CD14-positive monocyte (primary cell): Measurements from ENCODE around the gene NCAM1. TPM values are rescaled to one million over a fixed set of nuclear protein-coding genes. Genes with fewer than 3 reads are reported as not detected.

ENCODE experiments used
- DNase-seq, 3 donors: peaks; one replicate each; pipeline ENCODE4 v3.0.0-alpha.2; 2011 to 2022
- H2AFZ ChIP-seq: 2 replicates; pipeline ENCODE4 v1.6.0; 2012; ENCODE audit warnings: mild to moderate bottlenecking, low read depth, low read length, inconsistent platforms; ENCODE audit not compliant: insufficient read depth, poor library complexity, severe bottlenecking
- H3K27ac ChIP-seq, 2 donors: 1 replicate in 1 of 2; 2 replicates in 1 of 2; pipeline ENCODE4 v1.5.1; 2012 to 2013; ENCODE audit warnings: low read length in 2 of 2, control low read depth in 1 of 2, inconsistent platforms in 1 of 2, low read depth in 1 of 2, mild to moderate bottlenecking in 1 of 2
- H3K27me3 ChIP-seq, 2 donors: one replicate each; pipeline versions ENCODE4 v1.6.0 to v1.6.1; 2011 to 2013; ENCODE audit warnings: low read length in 2 of 2; ENCODE audit not compliant: control insufficient read depth in 2 of 2, insufficient read depth in 2 of 2
- H3K36me3 ChIP-seq, 2 donors: replicated peaks in 1 of 2; 1 replicate in 1 of 2; 2 replicates in 1 of 2; pipeline versions ENCODE4 v1.5.1 to v1.6.1; 2012 to 2013; ENCODE audit warnings: low read length in 2 of 2, control low read depth in 1 of 2, inconsistent platforms in 1 of 2, mild to moderate bottlenecking in 1 of 2; ENCODE audit not compliant: insufficient read depth in 2 of 2, control insufficient read depth in 1 of 2
- H3K4me1 ChIP-seq, 2 donors: 1 replicate in 1 of 2; 2 replicates in 1 of 2; pipeline versions ENCODE4 v1.5.1 to v1.6.1; 2012 to 2013; ENCODE audit warnings: low read length in 2 of 2, control low read depth in 1 of 2, inconsistent platforms in 1 of 2, mild to moderate bottlenecking in 1 of 2, moderate library complexity in 1 of 2; ENCODE audit not compliant: insufficient read depth in 2 of 2, control insufficient read depth in 1 of 2
- H3K4me2 ChIP-seq: replicated peaks from 2 replicates; pipeline ENCODE3; 2012; ENCODE audit warnings: low read length, moderate library complexity, mild to moderate bottlenecking; ENCODE audit not compliant: poor library complexity, severe bottlenecking; ENCODE audit errors: extremely low read depth
- H3K4me3 ChIP-seq, 3 experiments: fragments of 200-600 bp in 1 of 3; sonication (generic) in 1 of 3; replicated peaks in 1 of 3; 1 replicate in 2 of 3; 2 replicates in 1 of 3; pipeline ENCODE4 v1.5.1; 2011 to 2013; ENCODE audit warnings: low read length in 3 of 3, mild to moderate bottlenecking in 3 of 3, control low read depth in 2 of 3, low read depth in 2 of 3, inconsistent platforms in 1 of 3, moderate library complexity in 1 of 3
- H3K79me2 ChIP-seq: 2 replicates; pipeline ENCODE4 v1.6.0; 2012; ENCODE audit warnings: mild to moderate bottlenecking, control low read depth, inconsistent platforms, low read length, moderate library complexity; ENCODE audit not compliant: insufficient read depth
- H3K9ac ChIP-seq: 2 replicates; pipeline ENCODE4 v1.6.0; 2017; ENCODE audit warnings: low read length, mild to moderate bottlenecking; ENCODE audit not compliant: insufficient read depth, poor library complexity, severe bottlenecking
- H3K9me3 ChIP-seq, 2 donors: replicated peaks in 1 of 2; 1 replicate in 1 of 2; 2 replicates in 1 of 2; pipeline versions ENCODE4 v1.5.1 to v1.6.1; 2012 to 2013; ENCODE audit warnings: low read length in 2 of 2, control low read depth in 1 of 2; ENCODE audit not compliant: control insufficient read depth in 1 of 2, insufficient read depth in 1 of 2
- H4K20me1 ChIP-seq: 2 replicates; pipeline ENCODE4 v1.6.0; 2012; ENCODE audit warnings: mild to moderate bottlenecking, low read length, control low read depth, moderate library complexity; ENCODE audit not compliant: insufficient read depth
- H3K27ac Mint-ChIP-seq, 7 donors: one replicate each; pipeline ENCODE4 v1.8.0; 2020; ENCODE audit warnings: mild to moderate bottlenecking in 7 of 7, mixed read lengths in 7 of 7, moderate library complexity in 6 of 7, inconsistent platforms in 2 of 7
- H3K27me3 Mint-ChIP-seq, 3 donors: one replicate each; pipeline ENCODE4 v1.8.0; 2021 to 2022; ENCODE audit warnings: low read depth in 3 of 3, mild to moderate bottlenecking in 3 of 3, mixed read lengths in 3 of 3, moderate library complexity in 3 of 3, inconsistent platforms in 1 of 3
- H3K36me3 Mint-ChIP-seq, 2 donors: one replicate each; pipeline ENCODE4 v1.8.0; 2020; ENCODE audit warnings: mixed read lengths in 2 of 2, inconsistent platforms in 1 of 2, mild to moderate bottlenecking in 1 of 2
- H3K4me1 Mint-ChIP-seq: one replicate; pipeline ENCODE4 v1.8.0; 2020; ENCODE audit warnings: mild to moderate bottlenecking, mixed read lengths
- H3K4me3 Mint-ChIP-seq, 2 donors: one replicate each; pipeline ENCODE4 v1.8.0; 2020; ENCODE audit warnings: mild to moderate bottlenecking in 2 of 2, mixed read lengths in 2 of 2, moderate library complexity in 1 of 2
- H3K9me3 Mint-ChIP-seq, 7 donors: one replicate each; pipeline ENCODE4 v1.8.0; 2020 to 2022; ENCODE audit warnings: mixed read lengths in 7 of 7, mild to moderate bottlenecking in 6 of 7, moderate library complexity in 6 of 7, inconsistent platforms in 2 of 7
- CTCF ChIP-seq: fragments of 200-600 bp; IDR thresholded peaks from one replicate; pipeline ENCODE4 v1.8.0; 2022; ENCODE audit warnings: antibody characterized with exemption, mild to moderate bottlenecking
- WGBS: methylation state at CpG from one replicate; pipeline ENCODE4 v1.1.5; 2013; ENCODE audit warnings: missing lambda C conversion rate; ENCODE audit not compliant: insufficient coverage; 5-methylcytosine and 5-hydroxymethylcytosine counted together
- intact Hi-C, 2 donors: fragments of 100-400 bp; cut with micrococcal nuclease; formaldehyde crosslinking; loops; one replicate each; pipeline versions ENCODE4 v1.15.0 to v1.15.1; 2023
- polyA plus RNA-seq, 3 donors: library from polyadenylated mRNA; depleted of rRNA in 1 of 3; unstranded in 2 of 3; stranded (reverse) in 1 of 3; fragments of 300-500 nt in 2 of 3; fragments of >200 nt in 1 of 3; fragmentation: Illumina TruSeq in 2 of 3; gene quantifications; 1 replicate in 2 of 3; 2 replicates in 1 of 3; pipeline ENCODE4 v1.2.3, GENCODE V29; 2012 to 2021

The NCAM1 gene
- polyA plus RNA-seq, 3 donors = 0.65 to 0.69 TPM; not detected in 1

- DNase-seq = no peak
- H3K27ac Mint-ChIP-seq = no peak overlapping the region
- H3K36me3 ChIP-seq = no peaks in the 10 kb centered on the region
- H3K9me3 Mint-ChIP-seq = peaks cover 0 to 3% (median 0%) of the 10 kb centered on the region in 7 donors
- H3K27ac ChIP-seq = no peak overlapping the region
- H2AFZ ChIP-seq = no peak overlapping the region
- 22% methylated on average over 2 of the region's 2 CpGs for WGBS
- H3K27me3 Mint-ChIP-seq = peaks cover 2 to 10% (median 8%) of the 10 kb centered on the region in 3 donors
- H3K4me3 ChIP-seq = no peak overlapping the region
- intact Hi-C loops = no loop called here
- no peaks in the 10 kb centered on the region for H3K36me3 Mint-ChIP-seq
- H3K9ac ChIP-seq = no peak overlapping the region
- no peak overlapping the region for H3K4me3 Mint-ChIP-seq
- no peaks in the 10 kb centered on the region for H3K79me2 ChIP-seq
- no peak for TF ChIP-seq CTCF
- no peaks in the 10 kb centered on the region for H3K27me3 ChIP-seq
- no peaks in the 10 kb centered on the region for H3K4me1 ChIP-seq
- no peak overlapping the region for H3K4me2 ChIP-seq
- no peaks in the 10 kb centered on the region for H3K4me1 Mint-ChIP-seq
- no peaks in the 10 kb centered on the region for H4K20me1 ChIP-seq
- no peaks in the 10 kb centered on the region for H3K9me3 ChIP-seq
Observed at GRCh38 chr11:113262594-113262993, 301.4 kb downstream of the NCAM1 start.

DNA sequence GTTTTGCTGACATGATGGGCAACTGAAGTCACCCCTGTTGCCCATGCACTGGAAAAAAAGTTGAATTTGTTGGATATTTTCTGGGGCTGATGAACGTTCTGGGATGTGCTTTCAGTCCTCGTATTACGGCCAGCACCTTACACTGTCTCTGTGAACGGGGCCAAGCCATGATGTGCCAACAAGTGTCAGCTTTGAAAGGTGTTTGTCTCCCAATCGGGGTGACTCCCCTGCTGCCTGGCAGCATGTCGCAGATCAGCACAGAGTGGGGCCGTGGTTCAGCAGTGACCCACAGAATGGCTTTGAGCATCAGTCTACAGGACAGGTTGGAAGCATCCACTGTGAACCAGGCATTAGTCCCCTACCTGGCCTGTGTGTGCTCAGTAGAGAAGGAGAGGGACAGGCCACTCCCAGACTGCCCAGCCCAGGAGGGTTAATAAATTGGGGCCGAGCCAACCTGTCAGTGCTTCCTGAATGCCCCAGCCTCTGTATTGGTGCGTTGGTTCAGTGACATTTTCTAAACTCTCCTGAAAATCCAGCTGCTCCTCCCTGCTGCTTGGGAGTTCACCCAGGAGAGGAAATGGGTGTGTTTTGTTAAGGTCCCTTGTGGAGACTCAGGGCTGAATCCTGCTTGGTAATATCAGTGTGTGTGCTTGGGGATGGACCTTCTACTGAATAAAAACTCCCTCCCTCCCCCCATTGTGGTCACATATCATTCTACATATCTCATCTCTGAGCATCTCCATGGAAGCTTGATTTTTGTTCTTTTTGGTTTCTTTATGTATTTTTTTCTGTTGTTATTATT is 302.4 kb downstream of the NCAM1 start:
- peaks cover 0 to 5% (median 0%) of the 10 kb centered on the region in 7 donors for H3K9me3 Mint-ChIP-seq

More for the DNA sequence above, 302.4 kb downstream of the NCAM1 start:
- Histone ChIP-seq H3K4me3 (no peak overlapping the region), H3K27me3 (no peaks in the 10 kb centered on the region), H3K27ac (no peak overlapping the region), H3K79me2 (no peaks in the 10 kb centered on the region), H3K36me3 (no peaks in the 10 kb centered on the region), H3K4me2 (no peak overlapping the region), H3K9ac (no peak overlapping the region), H3K4me1 (no peaks in the 10 kb centered on the region), H4K20me1 (no peaks in the 10 kb centered on the region), H3K9me3 (no peaks in the 10 kb centered on the region), H2AFZ (no peak overlapping the region)
- DNase-seq = no peak
- intact Hi-C loops = no loop called here
- WGBS = 82% methylated on average over 7 of the region's 9 CpGs
- Mint-ChIP-seq H3K4me1 (no peaks in the 10 kb centered on the region), H3K27me3 (peaks cover 5 to 10% (median 10%) of the 10 kb centered on the region in 3 donors), H3K36me3 (no peaks in the 10 kb centered on the region), H3K27ac (no peak overlapping the region), H3K4me3 (no peak overlapping the region)
- TF ChIP-seq CTCF = no peak
